Breast epithelium (tissue), 4 donors: ENCODE data around the gene DSCAML1. TPM values are rescaled to one million over a fixed set of nuclear protein-coding genes. Genes with fewer than 3 reads are reported as not detected.

Source experiments
- DNase-seq, 2 donors: peaks; one replicate each; pipeline ENCODE4 v3.0.0-alpha.2; 2019; ENCODE audit warnings: low spot score in 2 of 2
- H3K27ac ChIP-seq, 2 donors: fragments of 200-600 bp; sonication (generic) in 1 of 2; one replicate each; pipeline ENCODE4 v1.5.1; 2016 to 2019; ENCODE audit warnings: mild to moderate bottlenecking in 1 of 2
- H3K27me3 ChIP-seq, 2 donors: fragments of 200-600 bp; sonication (generic) in 1 of 2; one replicate each; pipeline versions ENCODE4 v1.5.1 to v1.6.0; 2017 to 2019; ENCODE audit warnings: control low read depth in 1 of 2, mild to moderate bottlenecking in 1 of 2
- H3K36me3 ChIP-seq: fragments of 200-600 bp; one replicate; pipeline ENCODE4 v1.5.1; 2019
- H3K4me1 ChIP-seq, 2 donors: fragments of 200-600 bp; sonication (generic); one replicate each; pipeline ENCODE4 v1.5.1; 2016 to 2019; ENCODE audit warnings: control low read depth in 1 of 2
- H3K4me3 ChIP-seq, 3 donors: fragments of 200-600 bp; sonication (generic); 1 replicate in 2 of 3; 2 replicates in 1 of 3; pipeline ENCODE4 v1.5.1; 2016 to 2019; ENCODE audit warnings: mild to moderate bottlenecking in 3 of 3, moderate library complexity in 2 of 3
- H3K9me3 ChIP-seq, 2 donors: fragments of 200-600 bp; sonication (generic) in 1 of 2; one replicate each; pipeline ENCODE4 v1.5.1; 2016 to 2019; ENCODE audit warnings: control low read depth in 1 of 2
- POLR2A ChIP-seq: fragments of 450-650 bp; IDR thresholded peaks from one replicate; pipeline ENCODE4 v1.6.1; 2016; ENCODE audit warnings: antibody characterized with exemption, mild to moderate bottlenecking, moderate library complexity
- POLR2AphosphoS5 ChIP-seq, 3 donors: sonication (generic); formaldehyde crosslinking; IDR thresholded peaks; one replicate each; pipeline ENCODE4 v1.6.1; 2017; ENCODE audit warnings: antibody characterized with exemption in 3 of 3
- intact Hi-C: fragments of 100-400 bp; cut with DNase I; formaldehyde crosslinking; loops from one replicate; pipeline ENCODE4 v1.15.1; 2023; ENCODE audit warnings: low total_unique reads
- total RNA-seq, 3 donors: library from RNA; depleted of rRNA; stranded (reverse); fragments of >200 nt; gene quantifications; one replicate each; pipeline ENCODE4 v1.1.0, GENCODE V29; 2016
- TF ChIP-seq, protein P1 (sequence below), 3 donors: fragments of 450-650 bp; IDR thresholded peaks; one replicate each; pipeline ENCODE4 v1.5.1; 2016 to 2017; ENCODE audit warnings: antibody characterized with exemption in 3 of 3, mild to moderate bottlenecking in 3 of 3, moderate library complexity in 3 of 3

Gene DSCAML1
- total RNA-seq, 3 donors from 2014 or later, result 0.33 to 1.8 (median 0.64) TPM

DNA sequence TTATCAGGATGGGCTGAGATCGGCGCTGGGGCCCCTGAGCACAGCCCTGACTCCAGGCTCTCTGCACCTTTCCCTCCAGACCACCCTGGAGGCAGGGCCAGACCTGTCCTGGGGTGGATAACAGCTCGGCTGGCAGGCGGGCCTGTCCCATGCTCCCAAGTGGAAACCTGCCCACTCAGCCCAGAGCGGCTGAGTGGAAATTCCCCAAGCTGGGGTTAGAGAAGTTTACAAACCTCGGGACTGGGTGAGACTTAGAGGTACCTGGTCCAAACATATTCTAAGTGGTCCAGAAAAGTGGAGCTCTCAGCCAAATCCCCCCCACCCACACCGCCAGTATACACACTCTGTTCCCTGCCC is 32.3 kb upstream of the DSCAML1 start:
- Histone ChIP-seq H3K4me3 (no peak overlapping the region), H3K36me3 (no peaks in the 10 kb centered on the region), H3K9me3 (no peaks in the 10 kb centered on the region), H3K27me3 (no peaks in the 10 kb centered on the region), H3K4me1 (no peaks in the 10 kb centered on the region), H3K27ac (peak overlapping the region in 1 of 2 donors; percentile 63)
- intact Hi-C loops, result no loop called here
- no peak for DNase-seq
- TF ChIP-seq POLR2A (no peak), POLR2AphosphoS5 (IDR thresholded peaks at IDR 0.05) (no peak)
- TF ChIP-seq, protein P1, sequence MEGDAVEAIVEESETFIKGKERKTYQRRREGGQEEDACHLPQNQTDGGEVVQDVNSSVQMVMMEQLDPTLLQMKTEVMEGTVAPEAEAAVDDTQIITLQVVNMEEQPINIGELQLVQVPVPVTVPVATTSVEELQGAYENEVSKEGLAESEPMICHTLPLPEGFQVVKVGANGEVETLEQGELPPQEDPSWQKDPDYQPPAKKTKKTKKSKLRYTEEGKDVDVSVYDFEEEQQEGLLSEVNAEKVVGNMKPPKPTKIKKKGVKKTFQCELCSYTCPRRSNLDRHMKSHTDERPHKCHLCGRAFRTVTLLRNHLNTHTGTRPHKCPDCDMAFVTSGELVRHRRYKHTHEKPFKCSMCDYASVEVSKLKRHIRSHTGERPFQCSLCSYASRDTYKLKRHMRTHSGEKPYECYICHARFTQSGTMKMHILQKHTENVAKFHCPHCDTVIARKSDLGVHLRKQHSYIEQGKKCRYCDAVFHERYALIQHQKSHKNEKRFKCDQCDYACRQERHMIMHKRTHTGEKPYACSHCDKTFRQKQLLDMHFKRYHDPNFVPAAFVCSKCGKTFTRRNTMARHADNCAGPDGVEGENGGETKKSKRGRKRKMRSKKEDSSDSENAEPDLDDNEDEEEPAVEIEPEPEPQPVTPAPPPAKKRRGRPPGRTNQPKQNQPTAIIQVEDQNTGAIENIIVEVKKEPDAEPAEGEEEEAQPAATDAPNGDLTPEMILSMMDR (IDR thresholded peaks at IDR 0.05), result no peak

DNA sequence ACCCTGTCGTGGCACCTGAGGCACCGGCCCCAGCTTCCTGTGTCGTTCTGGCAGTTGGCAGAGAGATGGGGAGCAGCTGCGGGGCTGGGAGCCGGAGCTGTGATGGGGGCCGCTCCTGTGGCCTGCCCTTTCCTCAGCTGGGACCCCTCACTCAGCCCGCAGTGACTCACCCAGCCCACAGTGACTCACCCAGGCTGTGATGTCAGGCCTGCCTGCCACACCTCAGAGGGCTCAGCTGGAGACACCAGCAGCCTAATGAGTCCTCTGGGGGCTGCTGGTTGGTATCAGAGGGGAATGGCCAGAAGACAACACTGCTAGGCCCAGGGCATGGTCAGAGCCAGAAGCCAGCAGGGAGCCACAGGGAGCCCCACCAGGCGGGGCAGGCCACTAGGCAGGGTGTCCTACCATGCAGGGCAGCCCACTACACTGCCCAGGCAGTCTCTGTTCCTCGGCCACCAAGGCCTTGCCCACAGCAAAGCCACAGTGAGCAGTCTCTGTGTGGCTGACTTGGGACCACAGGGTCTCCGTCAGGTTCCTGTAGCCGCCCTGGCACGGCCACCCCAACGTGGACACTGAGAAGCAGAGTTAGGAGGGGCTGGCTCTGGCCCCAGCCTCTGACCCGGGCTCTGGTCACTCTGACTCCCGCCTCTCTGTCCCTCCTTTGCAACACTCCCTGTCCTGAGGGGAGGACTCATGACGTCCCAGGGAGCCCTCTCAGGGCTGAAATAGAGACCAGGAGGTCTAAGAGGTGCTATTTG is 31.8 kb upstream of the DSCAML1 start:
- no peaks in the 10 kb centered on the region for H3K36me3 ChIP-seq
- intact Hi-C loops, result no loop called here
- H3K27ac ChIP-seq, result peak overlapping the region in 1 of 2 donors; percentile 63
- DNase-seq, result no peak
- TF ChIP-seq, protein P1 (IDR thresholded peaks at IDR 0.05), result no peak
- TF ChIP-seq POLR2A (no peak), POLR2AphosphoS5 (IDR thresholded peaks at IDR 0.05) (no peak)
- H3K4me3 ChIP-seq, result no peak overlapping the region
- no peaks in the 10 kb centered on the region for H3K4me1 ChIP-seq
- no peaks in the 10 kb centered on the region for H3K27me3 ChIP-seq
- H3K9me3 ChIP-seq, result no peaks in the 10 kb centered on the region

DNA sequence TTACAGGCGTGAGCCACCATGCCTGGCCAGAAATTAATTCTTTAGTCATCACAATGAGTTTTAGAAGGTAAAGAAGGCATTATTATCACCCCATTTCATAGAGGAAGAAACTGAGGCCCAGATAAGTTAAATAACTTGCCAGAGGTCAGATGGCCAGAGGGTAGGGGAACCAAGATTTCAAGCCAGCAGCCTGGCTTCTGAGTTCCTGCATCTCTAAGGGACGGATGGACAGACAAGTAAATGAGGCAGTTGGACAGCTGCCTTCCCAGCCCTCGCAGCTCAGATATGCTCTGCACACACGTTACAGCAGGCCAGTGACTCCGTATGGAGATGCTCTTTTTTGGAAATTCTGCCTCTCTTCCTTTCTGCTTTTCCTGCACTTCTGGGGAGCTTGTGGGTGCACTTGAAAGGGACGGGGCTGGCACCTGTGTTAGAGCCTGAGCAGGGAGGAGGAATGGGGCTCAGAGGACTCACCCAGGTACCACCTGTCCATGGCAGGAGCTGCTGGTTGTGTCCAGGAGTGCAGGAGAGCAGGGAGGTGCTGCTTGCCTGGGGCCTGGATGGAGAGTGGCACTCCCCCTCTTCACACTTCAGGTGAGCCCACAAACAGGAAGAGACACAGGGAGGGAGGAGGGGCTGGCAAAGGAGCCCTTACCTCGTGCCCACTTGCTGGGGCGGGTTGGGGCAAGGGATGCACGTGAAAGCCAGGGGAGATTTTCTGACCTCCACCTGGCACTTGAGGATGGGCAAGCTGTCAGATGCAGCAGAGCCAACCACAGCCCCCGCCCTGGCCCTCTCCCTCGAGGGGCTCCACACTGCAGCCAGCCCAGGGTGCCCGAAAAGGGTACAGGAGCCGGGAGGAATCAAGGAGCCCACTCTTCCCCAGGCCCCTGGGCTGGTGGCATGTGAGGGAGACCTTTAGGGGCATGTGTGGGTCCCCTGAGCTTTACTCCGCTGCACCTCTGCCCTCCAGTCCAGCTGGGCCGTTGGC is 30.8 kb upstream of the DSCAML1 start:
- Histone ChIP-seq H3K9me3 (no peaks in the 10 kb centered on the region), H3K4me3 (no peak overlapping the region), H3K27me3 (no peaks in the 10 kb centered on the region), H3K4me1 (no peaks in the 10 kb centered on the region), H3K36me3 (no peaks in the 10 kb centered on the region), H3K27ac (peak overlapping the region in 1 of 2 donors; percentile 63)
- TF ChIP-seq, protein P1 (IDR thresholded peaks at IDR 0.05), result no peak
- TF ChIP-seq POLR2A (no peak), POLR2AphosphoS5 (IDR thresholded peaks at IDR 0.05) (no peak)
- intact Hi-C loops, result no loop called here
- no peak for DNase-seq

DNA sequence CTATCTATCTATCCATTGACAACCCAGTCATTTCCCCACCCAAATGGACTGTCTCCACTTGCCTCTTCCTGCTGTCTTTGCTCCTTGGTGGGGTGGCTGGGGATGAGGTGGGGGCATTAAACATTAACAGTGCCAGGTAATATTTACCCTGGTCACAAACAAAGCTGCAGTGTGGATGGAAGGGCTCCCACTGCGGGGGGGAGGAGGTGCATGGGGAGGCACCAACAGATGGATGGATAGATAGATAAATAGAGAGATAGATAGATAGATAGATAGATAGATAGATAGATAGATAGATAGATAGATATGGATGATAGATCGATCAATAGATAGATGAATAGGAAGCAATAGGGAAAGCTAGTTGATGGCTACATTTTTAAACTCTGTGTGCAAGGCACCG is 29.8 kb upstream of the DSCAML1 start:
- intact Hi-C loops, result no loop called here
- DNase-seq, result no peak
- Histone ChIP-seq H3K4me3 (no peak overlapping the region), H3K27me3 (no peaks in the 10 kb centered on the region), H3K4me1 (no peaks in the 10 kb centered on the region), H3K27ac (no peak overlapping the region), H3K9me3 (no peaks in the 10 kb centered on the region), H3K36me3 (no peaks in the 10 kb centered on the region)
- TF ChIP-seq POLR2AphosphoS5 (IDR thresholded peaks at IDR 0.05), result no peak
- TF ChIP-seq, protein P1 (IDR thresholded peaks at IDR 0.05), result no peak
- TF ChIP-seq POLR2A, result no peak

DNA sequence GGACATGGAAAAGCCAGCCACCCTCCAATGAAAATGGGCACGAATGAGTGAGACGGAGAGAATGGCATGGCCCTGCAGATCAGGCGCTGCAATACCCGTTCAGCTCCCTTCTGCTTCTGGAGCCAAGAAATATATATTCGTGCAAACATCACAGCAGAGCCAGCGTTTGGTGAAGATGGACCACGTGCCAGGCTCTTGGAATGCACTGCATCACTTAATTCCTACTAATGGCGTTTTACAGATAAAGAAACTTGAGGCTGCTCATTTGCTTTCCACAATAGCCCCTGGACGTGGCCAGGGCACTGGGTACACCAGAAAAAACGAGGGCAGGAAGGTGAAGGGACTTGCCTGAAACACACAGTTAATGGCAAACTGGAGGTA is 29.2 kb upstream of the DSCAML1 start:
- intact Hi-C loops, result no loop called here
- no peak for DNase-seq
- TF ChIP-seq POLR2AphosphoS5 (IDR thresholded peaks at IDR 0.05) (no peak), POLR2A (no peak)
- TF ChIP-seq, protein P1 (IDR thresholded peaks at IDR 0.05), result no peak
- Histone ChIP-seq H3K9me3 (no peaks in the 10 kb centered on the region), H3K27ac (no peak overlapping the region), H3K4me3 (no peak overlapping the region), H3K27me3 (no peaks in the 10 kb centered on the region), H3K4me1 (no peaks in the 10 kb centered on the region), H3K36me3 (no peaks in the 10 kb centered on the region)
